IMR-90 (cell line): ENCODE data around the gene PPM1L.

ENCODE experiments used
- FOS ChIP-seq: fragments of 150-350 bp; IDR thresholded peaks from 2 replicates; pipeline ENCODE4 v1.6.1; 2016; ENCODE audit warnings: low read depth, low read length
- MXI1 ChIP-seq: IDR thresholded peaks from 2 replicates; pipeline ENCODE4 v1.6.1; 2012; ENCODE audit warnings: low read depth, mild to moderate bottlenecking, low read length, moderate library complexity, borderline replicate concordance
- POLR2A ChIP-seq: IDR thresholded peaks from 2 replicates; pipeline ENCODE4 v1.6.1; 2012; ENCODE audit warnings: mild to moderate bottlenecking, low read depth, low read length
- RAD21 ChIP-seq: IDR thresholded peaks from 2 replicates; pipeline ENCODE4 v1.6.1; 2012; ENCODE audit warnings: low read length, improper control_type of control experiment
- SMC3 ChIP-seq: fragments of 150-350 bp; IDR thresholded peaks from 2 replicates; pipeline ENCODE4 v1.6.1; 2016; ENCODE audit warnings: low read depth, mild to moderate bottlenecking, antibody characterized with exemption, low read length, moderate library complexity
- TF ChIP-seq, protein P1 (sequence below): conservative IDR thresholded peaks from 2 replicates; pipeline ENCODE4 v1.5.1; 2012; ENCODE audit warnings: mild to moderate bottlenecking, low read depth, low read length, improper control_type of control experiment
- TF ChIP-seq, protein P2 (sequence below): fragments of 150-350 bp; IDR thresholded peaks from 2 replicates; pipeline ENCODE4 v1.6.1; 2016; ENCODE audit warnings: low read depth, mild to moderate bottlenecking, low read length, moderate library complexity, borderline replicate concordance

DNA sequence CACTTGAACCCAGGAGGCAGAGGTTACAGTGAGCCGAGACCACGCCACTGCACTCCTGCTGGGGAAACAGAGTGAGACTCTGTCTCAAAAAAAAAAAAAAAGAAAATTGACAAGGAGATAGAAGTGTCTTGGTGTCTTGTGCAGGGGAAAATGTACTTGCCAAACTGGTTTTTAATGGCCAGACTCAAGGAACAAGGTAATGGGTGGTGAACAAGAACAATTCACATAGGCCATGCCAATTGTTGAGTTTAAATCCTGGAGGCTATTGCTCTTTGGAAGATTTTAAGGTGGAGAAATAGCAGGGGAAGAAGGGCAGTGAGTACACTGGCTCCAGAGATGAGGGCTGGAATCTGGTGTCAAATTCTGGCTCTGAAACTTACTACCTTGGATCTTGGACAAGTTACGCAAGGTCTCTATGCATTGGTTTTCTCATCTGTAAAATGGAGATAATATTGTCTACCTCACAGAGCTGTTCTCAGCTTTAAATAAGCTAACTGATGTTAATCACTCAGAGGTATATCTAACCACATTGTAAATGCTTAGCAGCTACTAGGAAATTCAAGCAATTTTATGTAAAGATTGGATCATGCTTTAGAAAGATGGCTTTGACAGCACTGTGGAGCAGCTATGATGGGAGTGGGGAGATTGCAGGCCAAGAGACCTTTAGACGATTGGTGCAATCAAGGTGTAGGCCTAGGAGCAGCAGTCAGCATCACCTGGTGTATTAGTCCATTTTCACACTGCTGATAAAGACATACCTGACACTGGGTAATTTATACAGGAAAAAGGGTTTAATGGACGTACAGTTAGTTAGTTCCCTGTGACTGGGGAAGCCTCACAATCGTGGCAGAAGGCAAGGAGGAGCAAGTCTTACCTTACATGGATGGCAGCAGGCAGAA, 270.8 kb downstream of the PPM1L start:
- TF ChIP-seq, protein P1, sequence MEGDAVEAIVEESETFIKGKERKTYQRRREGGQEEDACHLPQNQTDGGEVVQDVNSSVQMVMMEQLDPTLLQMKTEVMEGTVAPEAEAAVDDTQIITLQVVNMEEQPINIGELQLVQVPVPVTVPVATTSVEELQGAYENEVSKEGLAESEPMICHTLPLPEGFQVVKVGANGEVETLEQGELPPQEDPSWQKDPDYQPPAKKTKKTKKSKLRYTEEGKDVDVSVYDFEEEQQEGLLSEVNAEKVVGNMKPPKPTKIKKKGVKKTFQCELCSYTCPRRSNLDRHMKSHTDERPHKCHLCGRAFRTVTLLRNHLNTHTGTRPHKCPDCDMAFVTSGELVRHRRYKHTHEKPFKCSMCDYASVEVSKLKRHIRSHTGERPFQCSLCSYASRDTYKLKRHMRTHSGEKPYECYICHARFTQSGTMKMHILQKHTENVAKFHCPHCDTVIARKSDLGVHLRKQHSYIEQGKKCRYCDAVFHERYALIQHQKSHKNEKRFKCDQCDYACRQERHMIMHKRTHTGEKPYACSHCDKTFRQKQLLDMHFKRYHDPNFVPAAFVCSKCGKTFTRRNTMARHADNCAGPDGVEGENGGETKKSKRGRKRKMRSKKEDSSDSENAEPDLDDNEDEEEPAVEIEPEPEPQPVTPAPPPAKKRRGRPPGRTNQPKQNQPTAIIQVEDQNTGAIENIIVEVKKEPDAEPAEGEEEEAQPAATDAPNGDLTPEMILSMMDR = no peak
- TF ChIP-seq MXI1 = no peak
- TF ChIP-seq POLR2A = no peak
- TF ChIP-seq RAD21 = no peak
- TF ChIP-seq SMC3 = no peak
- TF ChIP-seq FOS = no peak
- TF ChIP-seq, protein P2, sequence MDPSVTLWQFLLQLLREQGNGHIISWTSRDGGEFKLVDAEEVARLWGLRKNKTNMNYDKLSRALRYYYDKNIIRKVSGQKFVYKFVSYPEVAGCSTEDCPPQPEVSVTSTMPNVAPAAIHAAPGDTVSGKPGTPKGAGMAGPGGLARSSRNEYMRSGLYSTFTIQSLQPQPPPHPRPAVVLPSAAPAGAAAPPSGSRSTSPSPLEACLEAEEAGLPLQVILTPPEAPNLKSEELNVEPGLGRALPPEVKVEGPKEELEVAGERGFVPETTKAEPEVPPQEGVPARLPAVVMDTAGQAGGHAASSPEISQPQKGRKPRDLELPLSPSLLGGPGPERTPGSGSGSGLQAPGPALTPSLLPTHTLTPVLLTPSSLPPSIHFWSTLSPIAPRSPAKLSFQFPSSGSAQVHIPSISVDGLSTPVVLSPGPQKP = no peak
